Measurements from ENCODE around the gene CYTL1. TPM values are rescaled to one million over a fixed set of nuclear protein-coding genes. Genes with fewer than 3 reads are reported as not detected.

CYTL1 gene
- total RNA-seq, 1 experiment from 2014 or later, result 3.2 TPM

GRCh38 chr4:5043579-5043978 lies 24.3 kb upstream of the CYTL1 start (continued):
- TF ChIP-seq ZBTB21 (CRISPR knock-in tag; IDR thresholded peaks at IDR 0.05; ENCODE audit: borderline replicate concordance) (no peak), ZNF423 (CRISPR knock-in tag; IDR thresholded peaks at IDR 0.05) (no peak), ZNF219 (CRISPR knock-in tag; IDR thresholded peaks at IDR 0.05; ENCODE audit: borderline replicate concordance) (no peak), ATF6 (CRISPR knock-in tag; IDR thresholded peaks at IDR 0.05) (no peak), FOXJ3 (CRISPR knock-in tag; IDR thresholded peaks at IDR 0.05; ENCODE audit: borderline replicate concordance) (no peak), E2F4 (CRISPR knock-in tag; IDR thresholded peaks at IDR 0.05; ENCODE audit: borderline replicate concordance, low read depth) (no peak), MYBL2 (CRISPR knock-in tag; IDR thresholded peaks at IDR 0.05) (no peak), IRF1 (CRISPR knock-in tag; IDR thresholded peaks at IDR 0.05) (no peak), ARID4B (CRISPR knock-in tag; IDR thresholded peaks at IDR 0.05; ENCODE audit: borderline replicate concordance) (no peak), ERG (CRISPR knock-in tag; IDR thresholded peaks at IDR 0.05) (no peak), ZNF263 (CRISPR knock-in tag; IDR thresholded peaks at IDR 0.05; ENCODE audit: low read depth) (no peak), USF2 (CRISPR knock-in tag; IDR thresholded peaks at IDR 0.05) (peak; percentile 58), USF1 (CRISPR knock-in tag; IDR thresholded peaks at IDR 0.05) (peak; percentile 32; the same call in 1 of the 2 replicates), NFE2L1 (CRISPR knock-in tag; IDR thresholded peaks at IDR 0.05) (no peak)

- Mint-ChIP-seq H3K36me3 (no peaks in the 10 kb centered on the region), H3K4me1 (peaks cover 11% of the 10 kb centered on the region), H3K27me3 (ENCODE audit: low read depth) (peaks cover 22% of the 10 kb centered on the region), H3K4me3 (no peak overlapping the region), H3K27ac (no peak overlapping the region), H3K9me3 (peaks cover 9% of the 10 kb centered on the region; the same call in 1 of the 2 replicates)
- ChIA-PET POLR2A (no interaction called here), CTCF (no interaction called here)
- ATAC-seq (no peak), DNase-seq (ENCODE audit: low spot score) (no peak)
- TF ChIP-seq CREB1 (CRISPR knock-in tag; IDR thresholded peaks at IDR 0.05) (no peak), CDX4 (CRISPR knock-in tag; IDR thresholded peaks at IDR 0.05; ENCODE audit: borderline replicate concordance) (no peak), ERG (CRISPR knock-in tag; IDR thresholded peaks at IDR 0.05) (no peak), ZNF263 (CRISPR knock-in tag; IDR thresholded peaks at IDR 0.05; ENCODE audit: low read depth) (no peak), ATF3 (CRISPR knock-in tag; conservative IDR thresholded peaks at IDR 0.05) (no peak), E2F4 (CRISPR knock-in tag; IDR thresholded peaks at IDR 0.05; ENCODE audit: borderline replicate concordance, low read depth) (no peak)
Measured at GRCh38 chr4:5041699-5042098, 22.4 kb upstream of the CYTL1 start.

All from WTC11 (cell line).